Islet of Langerhans (tissue), 1 donor: ENCODE results near the gene SEMA5B.

Experiments used
- FAIRE-seq: peaks from one replicate; lab custom pipeline; 2011; peaks lifted over from hg19 to GRCh38; lab: Jason Lieb, UNC

The SEMA5B gene

DNA sequence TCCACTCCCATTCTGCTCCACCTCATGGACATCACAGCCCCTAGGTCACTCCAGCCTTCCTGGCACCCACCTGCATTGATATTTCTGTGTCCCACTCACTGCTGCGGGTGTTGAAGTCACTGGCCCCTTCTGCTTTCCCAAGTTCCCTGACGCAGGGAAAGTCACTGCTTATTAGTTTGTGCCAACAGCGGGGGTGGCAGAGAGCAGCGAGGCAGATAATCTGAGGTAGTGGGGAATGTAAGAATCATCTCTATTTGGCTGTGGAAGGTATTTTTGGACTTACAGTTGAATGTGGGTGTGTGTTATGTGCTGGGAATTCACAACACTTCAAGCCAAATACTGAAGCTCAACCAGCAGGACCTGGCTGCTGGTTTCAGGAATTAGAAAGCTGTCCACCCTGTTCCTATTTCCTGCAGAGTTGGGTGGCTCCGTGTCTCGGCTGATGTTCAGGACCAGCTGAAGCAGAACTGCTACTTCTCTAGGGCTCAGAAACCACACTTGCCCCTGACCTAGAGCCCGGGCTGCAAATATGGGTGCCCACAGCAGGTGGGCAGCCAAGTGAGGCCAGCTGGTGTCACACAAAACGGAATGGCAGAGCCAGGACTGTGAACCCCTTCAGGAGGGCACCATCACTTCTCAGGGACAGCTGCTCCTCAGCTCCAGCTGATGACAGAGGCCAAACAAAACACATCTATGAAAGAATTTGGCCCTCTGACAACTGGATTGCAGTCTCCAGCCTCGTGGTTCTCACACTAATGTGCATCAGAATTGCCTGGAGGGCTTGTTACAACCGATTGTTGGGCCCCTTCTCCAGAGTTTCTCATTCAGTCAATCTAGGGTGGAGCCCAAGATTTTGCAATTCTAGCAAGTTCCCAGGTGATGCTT is 57.7 kb downstream of the SEMA5B start:
- no peak for FAIRE-seq

GRCh38 chr3:122967765-122968164 is 59.8 kb downstream of the SEMA5B start:
- FAIRE-seq, result no peak

DNA sequence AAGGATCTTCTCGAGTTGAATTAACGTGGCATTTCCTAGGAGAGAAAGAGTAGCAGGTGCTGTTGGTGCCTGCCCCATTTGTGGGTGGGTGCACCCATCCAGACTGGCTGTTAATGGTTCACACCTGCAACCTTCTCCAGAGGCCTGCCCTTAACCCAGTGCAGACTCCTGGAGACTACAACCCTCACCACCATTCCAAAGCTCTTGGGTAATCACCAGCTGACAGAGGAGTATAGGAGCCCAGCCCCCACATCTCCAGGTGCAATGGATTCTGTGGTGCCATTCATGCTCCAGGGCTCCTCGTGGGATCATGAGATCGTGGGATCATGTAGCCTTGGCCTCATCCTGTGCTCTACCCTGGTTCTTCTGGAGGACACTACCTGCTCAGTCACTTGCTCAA is 60.2 kb downstream of the SEMA5B start:
- no peak for FAIRE-seq

- FAIRE-seq, result no peak
Observed at GRCh38 chr3:122966045-122966444, 61.5 kb downstream of the SEMA5B start.

DNA sequence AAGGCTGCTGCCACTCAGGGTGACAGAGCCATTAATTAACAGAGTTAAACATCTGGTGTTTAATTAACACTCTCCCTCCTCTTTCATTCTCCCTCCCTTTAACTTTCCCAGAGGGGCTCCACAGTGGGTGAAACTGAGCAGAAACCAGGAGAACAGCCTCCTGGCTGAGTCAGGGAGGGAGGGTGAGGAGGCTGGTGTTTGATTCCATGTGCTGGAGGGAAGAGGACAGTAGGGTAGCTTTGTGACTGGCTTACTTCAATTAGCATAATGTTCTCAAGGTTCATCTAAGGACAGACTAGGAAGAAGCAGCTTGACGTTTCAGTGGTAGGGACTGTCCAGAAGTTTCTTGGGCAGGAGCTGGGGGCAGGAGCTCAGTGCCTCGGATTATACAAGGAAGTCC is 62.8 kb downstream of the SEMA5B start:
- no peak for FAIRE-seq

DNA sequence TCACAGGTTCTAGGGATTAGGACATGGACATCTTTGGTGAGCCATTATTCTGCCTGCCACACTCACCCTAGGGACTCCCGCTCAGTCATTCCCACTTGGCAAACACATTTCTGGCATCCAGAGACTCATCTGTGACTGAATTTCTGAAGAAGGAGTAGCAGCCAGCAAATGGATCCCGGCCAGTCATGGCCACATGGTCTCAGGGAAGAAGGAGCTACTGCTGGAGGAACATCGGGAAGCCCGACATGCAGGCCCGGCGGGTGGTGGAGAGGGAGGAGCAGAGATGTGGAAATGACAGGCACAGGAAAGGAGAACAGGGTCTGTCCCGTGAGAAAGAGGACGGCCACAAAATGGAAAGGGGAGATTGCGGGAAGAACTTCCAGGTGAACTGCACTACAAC is 65.4 kb downstream of the SEMA5B start:
- FAIRE-seq, result no peak

- FAIRE-seq, result no peak
Observed at GRCh38 chr3:122961146-122961545, 66.4 kb downstream of the SEMA5B start.

DNA sequence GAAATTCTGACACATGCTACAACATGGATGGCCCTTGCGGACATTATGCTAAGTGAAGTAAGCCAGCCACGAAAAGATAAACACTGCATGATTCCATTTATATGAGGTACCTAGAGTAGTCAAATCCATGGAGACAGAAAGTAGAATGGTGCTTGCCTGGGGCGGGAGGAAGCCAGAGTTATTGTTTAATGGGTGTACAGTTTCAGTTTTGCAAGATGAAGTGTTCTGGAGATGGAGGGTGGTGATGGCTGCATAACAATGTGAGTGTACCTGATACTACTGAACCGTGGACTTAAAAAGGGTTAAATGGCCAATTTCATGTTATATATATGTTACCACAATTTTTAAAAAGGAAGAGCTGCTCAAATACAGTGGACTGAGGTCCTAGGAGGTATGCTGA is 66.9 kb downstream of the SEMA5B start:
- no peak for FAIRE-seq

- no peak for FAIRE-seq
Observed at GRCh38 chr3:122959339-122959738, 68.2 kb downstream of the SEMA5B start.

GRCh38 chr3:122957707-122958689 is 69.6 kb downstream of the SEMA5B start:
- no peak for FAIRE-seq

- FAIRE-seq, result no peak
Observed at GRCh38 chr3:122956693-122957455, 70.7 kb downstream of the SEMA5B start.

DNA sequence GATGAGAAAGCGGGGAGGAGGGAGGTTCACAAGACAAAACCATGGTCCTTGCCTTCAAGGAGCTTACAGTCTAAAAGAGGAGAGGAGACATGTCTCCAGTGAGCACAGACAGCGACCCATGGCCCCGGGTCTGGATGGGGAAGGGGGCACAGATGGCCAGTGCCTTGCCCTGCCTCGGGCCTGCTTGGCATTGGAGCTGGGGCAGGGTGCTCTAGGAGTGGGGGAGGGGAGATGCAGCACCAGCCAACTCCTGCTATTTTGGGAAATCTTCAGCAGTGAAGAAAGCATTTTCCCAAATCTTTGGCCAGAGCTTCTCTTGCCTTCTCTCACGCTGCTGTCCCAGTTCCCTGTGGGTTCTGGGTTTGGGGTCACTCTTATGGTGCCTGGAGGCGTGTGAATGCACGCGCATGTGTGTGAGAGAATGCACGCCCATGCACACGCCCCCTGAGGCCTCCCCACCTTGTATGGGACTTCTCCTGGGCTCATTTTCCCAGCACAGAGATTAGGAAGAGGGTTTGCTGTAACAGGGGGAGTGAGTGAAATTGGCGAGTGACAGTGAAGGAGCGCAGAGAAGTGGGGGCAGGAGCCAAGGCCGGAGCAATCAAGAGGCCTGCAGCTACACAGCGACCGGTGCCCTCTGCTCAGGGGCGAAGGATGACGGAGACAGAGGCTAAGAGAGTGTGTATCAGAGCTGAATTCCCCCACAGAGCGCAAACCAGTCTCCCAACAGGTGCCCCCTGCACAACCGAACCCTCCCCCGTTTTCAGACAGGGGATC is 71.5 kb downstream of the SEMA5B start:
- no peak for FAIRE-seq

GRCh38 chr3:122952520-122952919 is 75.0 kb downstream of the SEMA5B start:
- no peak for FAIRE-seq

DNA sequence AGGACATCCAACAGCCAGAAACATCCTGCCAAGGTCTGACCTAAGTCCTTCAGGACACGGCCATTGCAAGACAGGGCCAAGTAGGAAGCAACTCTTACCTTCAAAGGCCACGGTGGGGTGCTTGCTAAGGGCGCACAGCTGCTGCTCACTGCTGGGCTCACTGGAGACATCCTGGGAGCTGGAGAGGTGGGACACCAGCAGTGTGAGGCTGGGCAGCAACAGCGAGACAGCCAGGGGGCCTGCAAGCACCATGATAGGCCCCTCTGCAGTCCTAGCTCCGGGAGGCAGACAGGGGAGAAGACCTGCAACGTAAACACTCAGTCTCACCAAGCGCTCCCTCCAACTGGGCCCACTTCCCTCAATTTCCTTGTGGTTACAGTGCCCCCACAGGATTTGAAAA is 79.2 kb downstream of the SEMA5B start:
- FAIRE-seq, result no peak

GRCh38 chr3:122947738-122948137 is 79.8 kb downstream of the SEMA5B start:
- FAIRE-seq, result no peak

GRCh38 chr3:122947196-122947595 is 80.4 kb downstream of the SEMA5B start:
- FAIRE-seq, result no peak

DNA sequence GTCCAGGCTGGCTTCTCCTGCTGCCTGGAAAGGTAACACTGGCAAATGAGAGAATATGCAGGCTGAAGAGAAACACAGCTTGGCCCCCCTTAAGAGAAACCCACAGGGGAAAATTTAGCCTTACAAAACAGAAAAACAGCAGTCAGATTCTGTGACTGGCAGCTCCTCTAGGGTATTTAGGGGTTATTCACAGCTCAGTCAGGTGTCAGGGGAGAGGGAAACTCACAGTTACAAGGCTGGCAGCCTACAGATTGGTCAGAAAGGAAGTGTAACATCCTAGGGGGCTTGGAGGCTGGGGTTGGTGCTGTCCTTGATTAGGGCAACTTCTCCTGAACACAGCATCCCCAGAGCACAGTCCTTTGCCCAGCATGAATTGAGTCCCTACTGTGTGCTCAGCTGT is 81.4 kb downstream of the SEMA5B start:
- FAIRE-seq, result no peak

DNA sequence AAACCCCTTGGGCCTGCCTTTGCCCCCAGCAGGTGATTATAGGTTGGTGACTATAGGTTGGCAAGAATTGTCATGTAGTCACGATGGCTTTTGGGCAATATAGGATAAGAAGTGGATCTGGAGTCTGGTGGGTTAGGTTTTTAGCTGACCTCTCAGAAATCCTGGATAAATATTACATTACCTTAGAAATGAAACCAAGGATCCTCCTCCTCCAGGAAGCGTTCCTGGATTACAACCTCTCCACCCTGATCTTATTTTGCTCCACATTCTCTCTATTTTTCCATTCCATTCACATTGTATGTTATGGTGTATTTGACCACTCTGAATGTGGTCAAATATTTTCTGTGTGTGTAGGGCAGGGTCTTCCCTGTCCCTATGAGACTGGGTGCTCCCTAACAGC is 82.3 kb downstream of the SEMA5B start:
- FAIRE-seq, result no peak

DNA sequence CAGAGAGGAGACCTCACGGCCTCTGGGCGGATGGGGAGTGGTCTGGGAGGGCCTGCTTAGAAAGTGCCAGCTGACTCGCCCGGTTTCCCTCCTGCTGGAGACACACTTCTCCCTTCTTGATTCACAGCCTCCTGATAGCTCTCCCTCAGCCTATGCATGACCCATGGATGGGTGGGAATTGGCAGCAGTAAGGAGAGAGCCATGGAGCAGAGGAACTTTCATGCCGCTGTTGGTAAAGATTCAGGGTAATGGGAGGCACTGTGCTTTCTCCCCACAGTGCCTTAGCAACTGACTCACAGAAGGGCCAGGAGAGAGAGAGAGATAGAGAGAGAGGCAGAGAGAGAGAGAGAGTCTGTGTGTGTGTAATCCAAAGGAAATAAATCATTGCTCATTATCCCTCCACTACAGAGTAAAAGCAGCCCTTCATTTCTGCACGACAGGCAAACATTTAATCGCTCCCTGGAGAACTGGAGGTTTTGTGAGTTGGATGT is 82.8 kb downstream of the SEMA5B start:
- FAIRE-seq, result no peak

GRCh38 chr3:122943828-122944190 is 83.8 kb downstream of the SEMA5B start:
- no peak for FAIRE-seq
